ENCODE results near the gene POP7. TPM values are rescaled to one million over a fixed set of nuclear protein-coding genes. Genes with fewer than 3 reads are reported as not detected.

Gene POP7
- total RNA-seq, 1 donor from 2014 or later: 52.8 TPM

- no peak for TF ChIP-seq CTCF (IDR thresholded peaks at IDR 0.05; ENCODE audit: insufficient read depth, low read length, poor library complexity, severe bottlenecking)
- no peak overlapping the region for H3K4me3 ChIP-seq (ENCODE audit: low read depth, low read length)
- DNase-seq (ENCODE audit: low read depth): no peak
- H3K27me3 ChIP-seq (ENCODE audit: control insufficient read depth, insufficient read depth, low read length): peaks cover 11% of the 10 kb centered on the region
- H3K36me3 ChIP-seq (ENCODE audit: control insufficient read depth, insufficient read depth, low read length): no peaks in the 10 kb centered on the region
Measured at GRCh38 chr7:100728196-100728595, 22.3 kb downstream of the POP7 start.

DNA sequence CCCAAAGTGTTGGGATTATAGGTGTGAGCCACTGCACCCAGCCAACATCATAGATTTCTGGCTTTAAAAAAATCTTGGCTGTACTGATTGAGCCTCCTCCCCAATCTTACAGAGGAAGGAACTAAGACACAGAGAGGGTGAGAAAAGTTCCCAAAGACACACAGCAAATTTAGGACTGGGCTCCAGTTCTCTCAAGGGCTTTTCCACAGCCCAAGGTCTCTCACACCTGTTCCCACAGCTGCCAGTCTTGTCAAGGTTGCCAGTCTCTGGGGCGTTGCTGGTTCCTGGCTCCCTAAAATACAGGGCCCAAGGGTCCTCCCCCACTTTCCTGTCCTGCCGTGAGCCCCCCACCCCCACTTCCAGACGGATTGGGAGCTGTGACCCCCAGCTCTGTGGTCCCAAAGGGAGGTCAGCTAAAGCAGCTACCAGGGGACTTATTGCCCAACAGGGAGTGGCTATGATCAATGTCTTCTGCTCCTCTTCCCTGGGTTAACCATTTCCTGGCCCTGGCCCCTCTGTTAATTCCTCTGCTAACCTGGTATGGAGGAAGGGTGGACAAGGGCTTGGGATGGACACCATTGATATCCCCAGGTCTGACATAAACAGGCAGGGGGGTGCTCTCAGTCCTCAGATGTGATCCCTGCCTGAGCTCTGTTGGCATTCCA lies 24.3 kb downstream of the POP7 start:
- DNase-seq (ENCODE audit: low read depth): no peak
- peaks cover 5% of the 10 kb centered on the region for H3K27me3 ChIP-seq (ENCODE audit: control insufficient read depth, insufficient read depth, low read length)

GRCh38 chr7:100731937-100732636 lies 26.2 kb downstream of the POP7 start:
- H3K27me3 ChIP-seq (ENCODE audit: control insufficient read depth, insufficient read depth, low read length): peaks cover 5% of the 10 kb centered on the region
- no peaks in the 10 kb centered on the region for H3K36me3 ChIP-seq (ENCODE audit: control insufficient read depth, insufficient read depth, low read length)
- no peak for DNase-seq (ENCODE audit: low read depth)
- TF ChIP-seq CTCF (IDR thresholded peaks at IDR 0.05; ENCODE audit: insufficient read depth, low read length, poor library complexity, severe bottlenecking): no peak
- H3K4me3 ChIP-seq (ENCODE audit: low read depth, low read length): no peak overlapping the region

More for the DNA sequence above, 24.3 kb downstream of the POP7 start:
- no peak overlapping the region for H3K4me3 ChIP-seq (ENCODE audit: low read depth, low read length)
- no peak for TF ChIP-seq CTCF (IDR thresholded peaks at IDR 0.05; ENCODE audit: insufficient read depth, low read length, poor library complexity, severe bottlenecking)
- no peaks in the 10 kb centered on the region for H3K36me3 ChIP-seq (ENCODE audit: control insufficient read depth, insufficient read depth, low read length)

DNA sequence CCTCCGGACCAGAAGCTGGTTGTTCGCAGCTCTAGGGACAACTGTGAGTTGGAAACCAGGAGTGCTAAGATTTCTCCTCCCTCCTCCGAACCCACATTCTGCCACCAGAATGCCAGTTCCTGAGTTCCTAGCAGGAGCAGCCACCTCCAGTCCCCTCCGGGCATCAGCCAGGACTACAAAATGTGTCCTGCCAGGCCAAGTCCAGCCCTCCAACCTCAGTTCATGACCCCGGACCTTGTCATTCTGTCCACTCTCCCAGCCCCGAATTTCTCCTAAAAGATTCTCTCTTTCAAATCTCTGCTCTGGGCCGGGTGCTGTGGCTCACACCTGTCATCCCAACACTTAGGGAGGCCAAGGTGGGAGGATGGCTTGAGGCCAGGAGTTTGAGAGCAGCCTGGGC lies 29.8 kb downstream of the POP7 start:
- Histone ChIP-seq H3K36me3 (ENCODE audit: control insufficient read depth, insufficient read depth, low read length) (no peaks in the 10 kb centered on the region), H3K27me3 (ENCODE audit: control insufficient read depth, insufficient read depth, low read length) (peaks cover under 1% of the 10 kb centered on the region), H3K4me3 (ENCODE audit: low read depth, low read length) (no peak overlapping the region)
- no peak for TF ChIP-seq CTCF (IDR thresholded peaks at IDR 0.05; ENCODE audit: insufficient read depth, low read length, poor library complexity, severe bottlenecking)
- no peak for DNase-seq (ENCODE audit: low read depth)

DNA sequence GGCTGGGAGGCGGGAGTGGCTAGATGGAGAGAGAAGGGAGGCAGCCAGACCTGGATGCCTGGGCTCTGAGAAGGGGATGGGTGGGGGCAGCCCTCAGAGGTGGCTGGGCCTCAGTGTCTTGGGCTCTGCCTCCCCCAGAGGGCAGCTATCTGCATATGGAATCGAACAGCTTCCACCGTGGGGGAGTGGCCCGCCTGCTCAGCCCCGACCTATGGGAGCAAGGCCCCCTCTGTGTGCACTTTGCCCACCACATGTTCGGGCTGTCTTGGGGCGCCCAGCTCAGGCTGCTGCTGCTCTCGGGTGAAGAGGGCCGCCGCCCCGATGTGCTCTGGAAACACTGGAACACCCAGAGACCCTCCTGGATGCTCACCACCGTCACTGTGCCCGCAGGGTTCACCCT lies 30.8 kb downstream of the POP7 start:
- Histone ChIP-seq H3K4me3 (ENCODE audit: low read depth, low read length) (no peak overlapping the region), H3K36me3 (ENCODE audit: control insufficient read depth, insufficient read depth, low read length) (no peaks in the 10 kb centered on the region), H3K27me3 (ENCODE audit: control insufficient read depth, insufficient read depth, low read length) (no peaks in the 10 kb centered on the region)
- no peak for TF ChIP-seq CTCF (IDR thresholded peaks at IDR 0.05; ENCODE audit: insufficient read depth, low read length, poor library complexity, severe bottlenecking)
- no peak for DNase-seq (ENCODE audit: low read depth)
